IMR-90 (cell line): ENCODE measurements around the gene AUH. TPM values are rescaled to one million over a fixed set of nuclear protein-coding genes. Genes with fewer than 3 reads are reported as not detected.

Experiments used
- ATAC-seq: fragments of 200-7000 bp; cut with Tn5 transposase; 2 replicates; pipeline ENCODE4 v1.9.1; 2020; ENCODE audit warnings: low read depth, mild to moderate bottlenecking, moderate library complexity
- BruUV-seq: library from RNA; stranded (reverse); fragments of 400-500 nt; replicated peaks from 2 replicates; lab custom pipeline; 2021; lab: Mats Ljungman, UMichigan
- CTCF ChIA-PET: fragments of 300-600 bp; formaldehyde crosslinking; extraction: SDS; loops from one replicate; lab custom pipeline; 2021; ENCODE audit warnings: antibody characterized with exemption; lab: Yijun Ruan, JAX
- POLR2A ChIA-PET: fragments of 300-600 bp; sonication (Branson Sonifier 250); formaldehyde crosslinking; loops from one replicate; lab custom pipeline; 2022; ENCODE audit warnings: antibody characterized with exemption; ENCODE audit not compliant: unreplicated experiment; lab: Charles Lee
- DNase-seq: peaks from one replicate; pipeline ENCODE4 v3.0.0; 2013
- H2AFZ ChIP-seq: replicated peaks from 2 replicates; pipeline ENCODE3; 2013; ENCODE audit warnings: low read length, mild to moderate bottlenecking; ENCODE audit not compliant: poor library complexity
- H2AK5ac ChIP-seq: 2 replicates; pipeline ENCODE4 v1.6.1; 2013; ENCODE audit warnings: low read depth, low read length, inconsistent platforms
- H2AK9ac ChIP-seq: replicated peaks from 2 replicates; pipeline ENCODE3; 2013; ENCODE audit warnings: mild to moderate bottlenecking, low read depth, low read length, moderate library complexity; ENCODE audit not compliant: poor library complexity
- H2BK120ac ChIP-seq: 2 replicates; pipeline ENCODE4 v1.6.1; 2013; ENCODE audit warnings: low read depth, low read length, inconsistent platforms
- H2BK15ac ChIP-seq: 3 replicates; pipeline ENCODE4 v1.6.1; 2013; ENCODE audit warnings: low read depth, low read length, inconsistent platforms
- H2BK20ac ChIP-seq: 2 replicates; pipeline ENCODE4 v1.6.1; 2013; ENCODE audit warnings: low read depth, mild to moderate bottlenecking, inconsistent platforms, low read length, moderate library complexity
- H2BK5ac ChIP-seq: 2 replicates; pipeline ENCODE4 v1.6.1; 2013; ENCODE audit warnings: mild to moderate bottlenecking, low read depth, low read length, inconsistent platforms; ENCODE audit not compliant: poor library complexity, severe bottlenecking
- H3K14ac ChIP-seq: replicated peaks from 2 replicates; pipeline ENCODE4 v1.6.1; 2013; ENCODE audit warnings: low read depth, low read length, inconsistent platforms
- H3K18ac ChIP-seq: 2 replicates; pipeline ENCODE4 v1.6.1; 2013; ENCODE audit warnings: low read depth, low read length, control low read depth
- H3K23ac ChIP-seq: 2 replicates; pipeline ENCODE4 v1.6.1; 2013; ENCODE audit warnings: low read depth, low read length, inconsistent platforms
- H3K27ac ChIP-seq: 2 replicates; pipeline ENCODE4 v1.5.1; 2013; ENCODE audit warnings: mild to moderate bottlenecking, control low read depth, low read length; ENCODE audit not compliant: insufficient read depth
- H3K27me3 ChIP-seq: 2 replicates; pipeline ENCODE4 v1.6.1; 2013; ENCODE audit warnings: low read length; ENCODE audit not compliant: control insufficient read depth, insufficient read depth
- H3K36me3 ChIP-seq: 2 replicates; pipeline ENCODE4 v1.6.1; 2013; ENCODE audit warnings: low read length, mixed read lengths; ENCODE audit not compliant: control insufficient read depth, insufficient read depth
- H3K4ac ChIP-seq: 2 replicates; pipeline ENCODE4 v1.6.1; 2013; ENCODE audit warnings: low read depth, low read length, inconsistent platforms
- H3K4me1 ChIP-seq: 2 replicates; pipeline ENCODE4 v1.6.1; 2013; ENCODE audit warnings: low read length, mixed read lengths; ENCODE audit not compliant: control insufficient read depth, insufficient read depth
- H3K4me2 ChIP-seq: 2 replicates; pipeline ENCODE4 v1.6.1; 2013; ENCODE audit warnings: low read depth, mild to moderate bottlenecking, control low read depth, low read length, moderate library complexity
- H3K4me3 ChIP-seq: 2 replicates; pipeline ENCODE4 v1.5.1; 2013; ENCODE audit warnings: low read depth, mild to moderate bottlenecking, control low read depth, low read length, moderate library complexity; ENCODE audit not compliant: insufficient read depth
- H3K56ac ChIP-seq: 2 replicates; pipeline ENCODE4 v1.6.1; 2013; ENCODE audit warnings: low read length, inconsistent platforms; ENCODE audit not compliant: insufficient read depth; ENCODE audit errors: extremely low read depth
- H3K79me1 ChIP-seq, 2 experiments: 2 replicates each; pipeline ENCODE4 v1.6.1; 2013; ENCODE audit warnings: low read length in 2 of 2, inconsistent platforms in 1 of 2, low read depth in 1 of 2
- H3K9ac ChIP-seq: 2 replicates; pipeline ENCODE4 v1.6.1; 2013; ENCODE audit warnings: low read depth, low read length, control low read depth
- H3K9me1 ChIP-seq: 2 replicates; pipeline ENCODE4 v1.6.1; 2013; ENCODE audit warnings: low read length, inconsistent platforms; ENCODE audit not compliant: insufficient read depth
- H3K9me3 ChIP-seq: 2 replicates; pipeline ENCODE4 v1.6.1; 2013; ENCODE audit warnings: low read length; ENCODE audit not compliant: control insufficient read depth, insufficient read depth
- H4K20me1 ChIP-seq: 2 replicates; pipeline ENCODE4 v1.6.1; 2013; ENCODE audit warnings: low read length, inconsistent platforms; ENCODE audit not compliant: insufficient read depth
- H4K5ac ChIP-seq: 2 replicates; pipeline ENCODE4 v1.6.1; 2013; ENCODE audit warnings: mild to moderate bottlenecking, low read depth, low read length, control low read depth
- H4K8ac ChIP-seq, 2 experiments: 2 replicates each; pipeline ENCODE4 v1.6.1; 2013; ENCODE audit warnings: low read depth in 2 of 2, low read length in 2 of 2, control low read depth in 1 of 2, inconsistent platforms in 1 of 2
- H4K91ac ChIP-seq: 2 replicates; pipeline ENCODE4 v1.6.1; 2013; ENCODE audit warnings: low read depth, low read length, inconsistent platforms; ENCODE audit not compliant: insufficient read depth
- MAFK ChIP-seq: IDR thresholded peaks from 2 replicates; pipeline ENCODE4 v1.6.1; 2012; ENCODE audit warnings: low read depth, low read length, improper control_type of control experiment
- POLR2A ChIP-seq: IDR thresholded peaks from 2 replicates; pipeline ENCODE4 v1.6.1; 2012; ENCODE audit warnings: mild to moderate bottlenecking, low read depth, low read length
- WGBS, 2 experiments: methylation state at CpG; one replicate each; pipeline versions ENCODE4 v1.1.5 to v1.1.7; 2013; ENCODE audit warnings: missing lambda C conversion rate in 2 of 2; ENCODE audit not compliant: insufficient read length in 1 of 2; ENCODE audit errors: extremely low coverage in 2 of 2; 5-methylcytosine and 5-hydroxymethylcytosine counted together
- dilution Hi-C: fragments of 300-500 bp; cut with HindIII; formaldehyde crosslinking; loops from one replicate; pipeline ENCODE4 v1.14.3; 2018; ENCODE audit warnings: low sequenced_read_pairs; ENCODE audit not compliant: unreplicated experiment
- in situ Hi-C: fragments of 300-500 bp; cut with MboI; formaldehyde crosslinking; loops from 3 replicates; pipeline ENCODE4 v1.14.3; 2019; ENCODE audit warnings: low sequenced_read_pairs, inconsistent platforms, mixed read lengths
- intact Hi-C: fragments of 100-400 bp; cut with micrococcal nuclease; formaldehyde crosslinking; loops from 2 replicates; pipeline ENCODE4 v1.10.0; 2022
- polyA plus RNA-seq, 3 experiments: library from polyadenylated mRNA; depleted of rRNA; stranded (reverse); fragments of >200 nt; gene quantifications; 2 replicates each; pipeline ENCODE4 v1.2.3, GENCODE V29; 2012; ENCODE audit warnings: low replicate concordance in 1 of 3
- total RNA-seq: library from RNA; depleted of rRNA; stranded (reverse); fragments of >200 nt; gene quantifications from 2 replicates; pipeline ENCODE4 v1.2.3, GENCODE V29; 2012

Gene AUH
- total and polyA plus RNA-seq, 2 of the 4 experiments (the other 2 are of a cell fraction) = 5.9 to 8.1 TPM

- Histone ChIP-seq H3K9ac (no peak overlapping the region), H3K4me1 (0 out of 2 replicates have a peak, but pooled peaks cover 4% of the 10 kb centered on the region), H3K36me3 (peaks cover 9% of the 10 kb centered on the region), H4K91ac (no peak overlapping the region), H3K79me1 (peaks cover 8 to 41% of the 10 kb centered on the region in 2 experiments), H3K4me3 (no peak overlapping the region), H2BK120ac (no peak overlapping the region), H3K9me1 (peaks cover 5% of the 10 kb centered on the region; the same call in 1 of the 2 replicates), H4K5ac (no peak overlapping the region), H3K56ac (no peak overlapping the region), H4K8ac (no peak overlapping the region), H4K20me1 (no peaks in the 10 kb centered on the region), H2AK9ac (no peak overlapping the region), H2BK15ac (no peak overlapping the region), H3K9me3 (no peaks in the 10 kb centered on the region; the same call in 1 of the 2 replicates), H2AK5ac (no peak overlapping the region), H3K18ac (no peak overlapping the region), H2BK20ac (no peak overlapping the region), H2BK5ac (no peak overlapping the region), H3K27me3 (no peaks in the 10 kb centered on the region), H3K4me2 (no peak overlapping the region), H3K27ac (no peak overlapping the region), H3K4ac (no peak overlapping the region), H3K23ac (no peak overlapping the region), H2AFZ (no peak overlapping the region), H3K14ac (no peak overlapping the region)
- DNase-seq (no peak), ATAC-seq (no peak)
- TF ChIP-seq MAFK = peak; percentile 54
- TF ChIP-seq POLR2A = no peak
- no CpG with 5 or more reads among the region's 7 CpGs for WGBS, 2 experiments
- in situ Hi-C loops (no loop called here), intact Hi-C loops (no loop called here), dilution Hi-C loops (no loop called here)
- ChIA-PET CTCF (interaction anchor here (1.1 kb wide), 1 partner anchor 8 kb away, joined by 3 read pairs; no protein-coding TSS in a partner anchor), POLR2A (no interaction called here)
- BruUV-seq = no TSS peak
Observed at GRCh38 chr9:91331849-91332248, 29.9 kb downstream of the AUH start.
